GM21360 (cell line): ENCODE measurements around the gene PCNP.
A peak's percentile ranks its signal among the peaks of the same experiment; 100 is the strongest.
"Not testable (repeated sequence)": the region's sequence is repeated elsewhere in the genome, so short reads cannot be mapped to it uniquely, and the experiment has no call there.

Source experiments
- ATAC-seq: cut with Tn5 transposase; IDR thresholded peaks from one replicate; pipeline ENCODE4 v1.9.1; 2021; ENCODE audit warnings: mild to moderate bottlenecking, moderate library complexity; ENCODE audit not compliant: unreplicated experiment

Gene PCNP

DNA sequence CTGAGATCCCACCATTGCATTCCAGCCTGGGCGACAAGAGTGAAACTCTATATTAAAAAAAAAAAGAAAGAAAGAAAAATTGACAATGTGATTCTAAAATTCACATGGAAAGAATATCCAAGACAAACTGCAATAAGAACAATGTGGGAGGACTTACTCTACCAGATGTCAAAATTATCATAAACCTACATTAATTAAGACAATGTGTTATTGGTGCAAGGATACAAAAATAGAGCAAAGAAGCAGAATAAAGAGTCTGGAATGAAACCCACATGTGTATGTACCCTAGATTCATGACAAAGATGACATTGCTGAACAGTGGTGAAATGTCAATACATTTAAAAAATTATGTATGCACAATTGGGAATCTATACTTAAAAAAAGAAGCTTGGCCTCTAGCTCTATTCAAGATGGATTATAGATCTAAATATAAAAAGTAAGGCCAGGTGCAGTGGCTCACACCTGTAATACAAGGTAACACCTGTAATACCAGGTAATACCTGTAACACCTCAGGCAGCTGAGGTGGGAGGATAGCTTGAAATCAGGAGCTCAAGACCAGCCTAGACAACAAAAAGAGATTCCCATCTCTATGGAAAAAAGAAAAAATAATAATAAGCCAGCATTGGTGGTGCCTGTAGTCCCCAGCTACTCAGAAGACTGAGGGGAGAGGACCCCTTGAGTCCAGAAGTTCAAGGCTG, 57.3 kb downstream of the PCNP start:
- ATAC-seq, result no peak

DNA sequence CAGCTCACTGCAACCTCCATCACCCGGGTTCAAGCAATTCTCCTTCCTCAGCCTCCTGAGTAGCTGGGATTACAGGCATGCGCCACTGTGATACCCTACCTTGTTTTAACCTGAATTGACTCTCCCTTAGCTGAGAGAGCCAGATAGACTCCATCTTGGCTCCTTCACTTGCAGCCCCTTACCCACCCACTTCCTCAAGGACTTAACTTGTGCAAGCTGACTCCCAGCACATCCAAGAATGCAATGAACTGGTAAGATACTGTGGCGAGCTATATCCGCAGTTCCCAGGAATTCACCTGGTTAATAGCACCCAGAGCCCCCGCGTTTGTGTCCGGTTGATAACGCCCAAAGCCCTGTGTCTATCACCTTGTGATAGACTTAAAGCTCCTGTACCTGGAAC, 58.0 kb downstream of the PCNP start:
- ATAC-seq, result not testable (repeated sequence)

DNA sequence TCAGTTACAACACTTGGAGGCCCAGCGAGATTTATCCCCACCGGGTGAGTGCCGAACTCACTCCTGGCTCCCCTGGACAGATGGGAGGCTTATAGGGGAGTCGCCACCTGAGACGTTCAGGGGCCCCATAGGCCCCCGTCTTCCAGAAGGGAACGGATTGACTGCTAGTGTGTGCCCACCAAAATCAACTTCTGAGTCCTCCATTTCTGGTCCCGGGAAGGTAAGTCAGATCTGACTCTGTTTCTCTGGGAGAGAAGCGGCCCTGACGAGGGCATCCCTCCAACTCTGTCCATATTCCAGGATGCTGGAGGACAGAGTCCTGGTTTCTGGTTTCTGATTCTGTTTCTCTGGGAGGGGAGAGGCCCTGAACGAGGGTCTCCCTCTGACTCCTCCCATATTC, 58.6 kb downstream of the PCNP start:
- no peak for ATAC-seq

DNA sequence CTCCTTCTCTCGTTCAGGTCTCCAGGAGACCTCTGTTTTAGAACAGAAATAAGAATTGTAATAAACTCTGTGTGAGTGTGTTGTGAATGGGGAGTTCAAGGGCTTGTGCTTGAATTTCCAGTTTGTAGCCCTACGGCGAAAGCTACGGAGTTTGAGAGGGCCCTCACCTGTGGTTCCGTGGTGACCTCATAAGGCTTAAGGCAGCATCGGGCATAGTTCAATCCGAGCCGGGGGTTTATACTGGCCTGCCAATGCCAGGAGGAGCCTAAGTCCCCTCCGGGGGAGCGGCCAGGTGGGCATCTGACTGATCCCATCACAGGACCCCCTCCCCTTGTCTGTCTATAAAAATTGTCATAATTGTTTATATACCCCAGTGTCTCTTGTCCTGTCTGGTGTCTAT, 59.2 kb downstream of the PCNP start:
- no peak for ATAC-seq

DNA sequence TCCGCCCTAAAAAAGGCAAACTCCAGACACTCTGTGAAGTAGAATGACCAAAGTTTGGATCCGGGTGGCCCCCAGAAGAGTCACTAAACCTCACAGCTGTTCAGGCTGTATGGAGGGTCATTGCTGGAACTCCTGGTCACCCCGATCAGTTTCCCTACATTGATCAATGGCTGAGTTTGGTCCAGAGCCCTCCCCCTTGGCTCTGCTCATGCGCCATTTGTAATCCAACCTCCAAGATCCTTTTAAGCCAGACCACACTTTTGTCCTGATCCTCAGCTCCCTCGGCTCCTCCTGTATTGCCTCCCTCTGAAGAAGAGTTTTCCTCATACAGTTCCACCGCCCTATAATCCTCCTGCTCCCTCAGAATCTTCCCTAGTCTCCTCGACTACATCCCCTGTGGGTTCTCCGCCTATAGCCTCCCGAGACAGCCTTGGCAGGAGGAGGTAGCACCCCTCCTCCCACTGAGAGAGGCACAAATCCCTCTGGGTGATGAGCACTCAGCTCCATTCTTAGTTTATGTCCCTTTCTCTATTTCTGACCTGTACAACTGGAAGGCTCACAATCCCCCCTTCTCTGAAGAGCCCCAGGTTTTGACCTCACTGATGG, 60.7 kb downstream of the PCNP start:
- ATAC-seq, result no peak

DNA sequence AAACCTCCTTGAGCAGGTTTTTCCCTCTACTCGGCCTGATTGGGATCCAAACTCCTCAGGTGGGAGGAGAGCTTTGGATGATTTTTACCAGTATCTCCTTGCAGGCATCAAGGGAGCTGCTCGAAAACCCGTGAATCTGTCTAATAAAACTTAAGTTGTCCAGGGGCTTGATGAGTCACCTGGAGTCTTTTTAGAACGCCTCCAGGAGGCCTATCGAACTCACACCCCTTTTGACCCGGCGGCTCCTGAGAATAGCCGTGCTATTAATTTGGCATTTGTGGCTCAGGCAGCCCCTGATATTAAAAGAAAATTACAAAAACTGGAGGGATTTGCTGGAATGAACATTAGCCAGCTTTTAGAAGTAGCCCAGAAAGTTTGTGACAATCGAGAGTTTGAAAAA, 61.4 kb downstream of the PCNP start:
- no peak for ATAC-seq

DNA sequence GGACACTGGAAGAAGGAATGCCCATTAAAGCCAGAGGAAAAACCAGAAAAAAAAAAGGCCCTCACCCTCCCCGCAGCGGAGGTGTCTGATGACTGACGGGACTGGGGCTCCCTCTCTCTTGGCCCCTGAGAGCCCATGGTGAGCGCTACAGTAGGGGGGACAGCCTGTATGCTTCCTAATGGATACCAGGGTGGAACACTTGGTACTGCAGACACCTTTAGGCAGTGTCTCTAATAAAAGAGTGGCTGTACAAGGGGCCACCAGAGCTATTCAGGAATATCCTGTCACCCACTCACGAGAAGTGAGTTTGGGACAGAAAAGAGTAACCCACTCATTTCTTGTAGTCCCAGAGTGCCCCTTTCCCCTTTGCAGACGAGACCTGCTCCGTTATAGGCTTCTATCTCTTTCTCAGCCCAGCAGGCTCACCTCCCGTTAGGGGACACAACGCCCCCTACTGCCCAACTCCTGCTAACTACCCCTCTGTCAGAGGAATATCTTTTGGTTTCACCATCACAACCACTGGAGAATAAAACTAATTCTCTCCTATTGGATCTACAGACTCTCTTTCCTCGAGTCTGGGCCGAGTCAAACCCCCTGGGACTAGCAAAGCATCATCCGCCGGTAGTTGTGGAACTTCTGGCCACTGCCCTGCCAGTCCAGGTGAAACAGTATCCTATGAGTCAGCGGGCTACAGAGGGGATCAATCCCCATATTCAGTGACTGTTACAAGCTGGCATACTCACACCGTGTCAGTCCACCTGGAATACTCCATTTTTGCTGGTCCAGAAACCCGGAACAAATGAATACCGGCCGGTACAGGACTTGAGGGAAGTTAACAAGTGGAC, 62.2 kb downstream of the PCNP start:
- peak; percentile 94 for ATAC-seq

DNA sequence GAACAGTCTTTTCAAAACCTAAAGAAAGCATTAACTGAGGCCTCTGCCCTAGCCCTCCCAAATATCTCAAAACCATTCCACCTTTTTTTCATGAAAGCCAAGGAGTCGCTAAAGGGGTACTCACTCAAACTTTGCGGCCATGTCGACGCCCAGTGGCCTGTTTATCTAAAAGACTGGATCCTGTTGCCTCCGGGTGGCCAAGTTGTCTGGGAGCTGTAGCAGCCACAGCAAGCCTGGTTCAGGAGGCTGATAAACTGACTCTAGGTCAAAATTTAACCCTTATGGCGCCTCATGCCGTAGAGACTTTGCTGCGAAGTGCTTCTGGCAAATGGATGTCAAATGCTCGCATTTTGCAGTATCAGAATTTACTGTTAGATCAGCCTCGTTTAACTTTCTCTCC, 63.5 kb downstream of the PCNP start:
- ATAC-seq, result no peak

DNA sequence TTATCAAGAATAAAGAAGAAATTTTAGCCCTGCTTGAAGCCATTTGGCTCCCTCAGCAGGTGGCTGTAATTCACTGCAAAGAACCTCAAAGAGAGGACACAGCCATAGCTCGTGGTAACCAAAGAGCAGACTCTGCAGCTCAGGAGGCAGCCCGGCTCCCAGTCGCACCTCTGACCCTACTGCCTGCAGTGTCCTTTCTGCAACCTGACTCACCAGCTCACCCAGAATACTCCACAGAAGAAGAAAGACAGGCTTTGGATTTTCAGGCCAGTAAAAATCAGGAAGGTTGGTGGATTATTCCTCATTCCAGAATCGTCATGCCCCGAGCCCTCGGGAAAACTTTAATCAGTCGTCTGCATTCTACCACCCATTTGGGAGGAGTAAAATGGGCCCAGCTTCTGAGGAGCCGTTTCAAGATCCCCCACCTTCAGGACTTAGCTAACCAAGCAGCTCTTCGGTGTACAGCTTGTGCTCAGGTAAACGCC, 64.3 kb downstream of the PCNP start:
- no peak for ATAC-seq

DNA sequence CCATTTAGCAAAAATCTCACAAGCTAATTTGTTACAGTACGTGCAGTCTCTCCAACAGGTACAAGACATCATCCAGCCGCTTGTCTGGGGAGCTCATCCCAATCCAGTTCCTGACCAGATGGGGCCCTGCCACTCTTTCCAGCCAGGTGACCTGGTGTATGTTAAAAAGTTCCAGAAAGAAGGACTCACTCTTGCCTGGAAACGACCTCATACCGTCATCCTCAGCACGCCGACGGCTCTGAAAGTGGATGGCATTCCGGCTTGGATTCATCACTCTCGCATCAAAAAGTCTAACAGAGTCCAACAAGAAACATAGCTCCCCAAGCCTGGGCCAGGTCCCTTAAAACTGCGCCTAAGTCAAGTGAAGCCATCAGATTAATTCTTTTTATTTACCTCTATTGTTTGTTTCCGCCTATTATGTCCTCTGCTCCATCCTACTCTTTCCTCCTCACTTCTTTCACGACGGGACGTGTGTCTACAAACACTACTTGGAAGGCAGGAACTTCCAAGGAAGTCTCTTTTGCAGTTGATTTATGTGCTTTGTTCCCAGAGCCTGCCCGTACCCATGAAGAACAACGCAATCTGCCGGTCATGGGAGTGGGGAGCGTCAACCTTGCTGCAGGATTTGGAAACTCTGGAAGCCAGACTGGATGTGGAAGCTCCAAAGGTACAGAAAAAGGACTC, 65.4 kb downstream of the PCNP start:
- no peak for ATAC-seq

DNA sequence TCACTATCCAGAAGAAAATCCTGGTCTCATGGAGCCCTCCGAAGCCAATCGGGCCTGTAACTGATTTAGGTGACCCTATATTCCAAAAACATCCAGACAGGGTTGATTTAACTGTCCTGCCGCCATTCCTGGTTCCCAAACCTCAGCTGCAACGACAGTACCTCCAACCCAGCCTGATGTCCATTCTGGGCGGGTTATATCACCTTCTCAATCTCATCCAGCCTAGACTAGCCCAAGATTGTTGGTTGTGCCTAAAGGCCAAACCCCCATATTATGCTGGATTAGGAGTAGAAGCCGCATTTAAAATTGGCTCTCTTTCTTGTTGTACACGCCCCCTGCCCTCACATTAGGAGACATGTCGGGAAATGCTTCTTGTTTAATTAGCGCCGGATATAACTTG, 66.3 kb downstream of the PCNP start:
- no peak for ATAC-seq

DNA sequence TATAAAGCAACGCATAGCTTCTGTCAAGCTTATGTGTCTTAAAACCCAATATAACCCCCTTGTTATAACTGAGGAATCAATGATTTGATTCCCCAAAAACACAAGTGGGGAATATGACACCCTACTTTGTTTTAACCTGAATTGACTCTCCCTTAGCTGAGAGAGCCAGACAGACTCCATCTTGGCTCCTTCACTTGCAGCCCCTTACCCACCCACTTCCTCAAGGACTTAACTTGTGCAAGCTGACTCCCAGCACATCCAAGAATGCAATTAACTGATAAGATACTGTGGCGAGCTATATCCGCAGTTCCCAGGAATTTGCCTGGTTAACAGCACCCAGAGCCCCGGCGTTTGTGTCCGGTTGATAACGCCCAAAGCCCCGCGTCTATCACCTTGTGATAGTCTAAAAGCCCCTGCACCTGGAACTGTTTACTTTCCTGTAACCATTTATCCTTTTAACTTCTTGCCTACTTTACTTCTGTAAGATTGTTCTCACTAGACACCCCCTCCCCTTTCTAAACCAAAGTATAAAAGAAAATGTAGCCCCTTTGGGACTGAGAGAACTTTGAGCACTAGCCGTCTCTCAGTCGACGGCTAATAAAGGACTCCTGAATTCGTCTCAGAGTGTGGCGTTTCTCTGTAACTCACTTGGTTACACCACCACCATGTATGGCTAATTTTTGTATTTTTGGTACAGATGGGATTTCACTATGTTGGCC, 67.6 kb downstream of the PCNP start:
- not testable (repeated sequence) for ATAC-seq

DNA sequence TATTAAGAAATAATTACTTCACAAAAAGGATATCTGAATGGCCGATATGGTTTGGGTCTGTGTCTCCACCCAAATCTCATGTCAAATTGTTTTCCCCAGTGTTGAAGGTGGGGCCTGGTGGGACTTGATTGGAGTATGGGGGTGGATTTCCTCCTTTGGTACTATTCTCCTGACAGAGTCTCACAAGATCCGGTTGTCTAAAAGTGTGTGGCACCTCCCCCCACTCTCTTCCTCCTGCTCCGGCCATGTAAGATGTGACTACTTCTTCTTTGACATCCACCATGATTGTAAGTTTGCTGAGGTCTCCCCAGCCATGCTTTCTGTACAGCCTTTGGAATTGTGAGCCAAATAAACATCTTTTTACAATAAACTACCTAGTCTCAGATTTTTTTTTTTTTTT, 68.5 kb downstream of the PCNP start:
- ATAC-seq, result no peak

DNA sequence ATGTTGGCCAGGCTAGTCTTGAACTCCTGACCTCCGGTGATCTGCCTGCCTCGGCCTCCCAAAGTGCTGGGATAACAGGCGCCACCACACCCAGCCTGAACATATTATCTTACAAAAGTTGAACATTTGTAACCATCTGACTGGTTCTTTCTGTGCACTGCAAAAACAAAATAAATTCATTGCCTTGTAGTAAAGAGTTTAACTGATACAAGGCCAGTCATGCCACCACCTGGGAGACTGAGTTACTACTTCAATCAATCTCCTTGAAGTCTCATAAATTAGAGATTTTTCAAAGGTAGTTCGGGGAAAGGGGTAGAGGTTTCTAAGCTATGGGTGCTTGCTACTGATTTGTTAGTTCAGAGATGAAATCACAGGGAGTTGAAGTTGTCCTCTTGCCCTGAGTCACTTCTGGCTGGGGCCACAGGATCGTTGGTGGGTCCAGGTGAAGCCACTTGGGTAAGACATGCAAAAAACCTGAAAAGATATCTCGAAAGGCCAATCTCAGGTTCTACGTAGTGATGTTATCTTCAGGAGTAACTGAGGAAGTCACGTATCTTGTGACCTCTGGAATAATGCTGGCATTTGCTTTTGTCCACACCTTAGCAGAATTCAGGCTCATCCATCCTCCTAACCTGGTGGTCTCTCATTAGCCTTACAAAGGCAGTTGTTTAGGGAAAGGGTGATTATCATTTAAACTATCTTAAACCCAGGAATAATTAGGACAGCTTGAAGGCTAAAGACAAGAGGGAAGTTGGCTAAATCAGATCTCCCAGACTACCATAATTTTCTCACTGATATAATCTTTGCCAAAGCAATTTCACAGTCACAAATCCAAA, 69.2 kb downstream of the PCNP start:
- no peak for ATAC-seq
